Left lung (tissue), 10 donors: ENCODE measurements around the gene CYSRT1. TPM values are rescaled to one million over a fixed set of nuclear protein-coding genes. Genes with fewer than 3 reads are reported as not detected.
A peak's percentile ranks its signal among the peaks of the same experiment; 100 is the strongest.
"Not testable (repeated sequence)": the region's sequence is repeated elsewhere in the genome, so short reads cannot be mapped to it uniquely, and the experiment has no call there.

Experiments
- ATAC-seq: fragments of 200-7000 bp; cut with Tn5 transposase; one replicate; pipeline ENCODE4 v1.9.1; 2020; ENCODE audit warnings: moderate library complexity
- DNase-seq, 4 donors: peaks; one replicate each; pipeline ENCODE4 v3.0.0-alpha.2; 2013 to 2020
- H3K27ac ChIP-seq, 2 donors: fragments of 200-600 bp; sonication (generic) in 1 of 2; one replicate each; pipeline versions ENCODE4 v1.5.0 to v1.8.0; 2020 to 2021
- H3K27me3 ChIP-seq, 2 donors: fragments of 200-600 bp; sonication (generic) in 1 of 2; one replicate each; pipeline versions ENCODE4 v1.5.0 to v1.8.0; 2020 to 2021
- H3K36me3 ChIP-seq, 2 donors: fragments of 200-600 bp; sonication (generic) in 1 of 2; one replicate each; pipeline versions ENCODE4 v1.5.0 to v1.8.0; 2020 to 2021
- H3K4me1 ChIP-seq, 2 donors: fragments of 200-600 bp; one replicate each; pipeline ENCODE4 v1.8.0; 2021
- H3K4me3 ChIP-seq, 2 donors: fragments of 200-600 bp; sonication (generic) in 1 of 2; one replicate each; pipeline versions ENCODE4 v1.5.0 to v1.8.0; 2020 to 2021; ENCODE audit warnings: mild to moderate bottlenecking in 1 of 2
- H3K9me3 ChIP-seq, 2 donors: fragments of 200-600 bp; sonication (generic) in 1 of 2; one replicate each; pipeline versions ENCODE4 v1.5.0 to v1.8.0; 2020 to 2021
- CTCF ChIP-seq, 2 donors: fragments of 200-600 bp; sonication (generic) in 1 of 2; IDR thresholded peaks; one replicate each; pipeline versions ENCODE4 v1.5.0 to v1.8.0; 2021; ENCODE audit warnings: antibody characterized with exemption in 2 of 2
- intact Hi-C, 2 donors: fragments of 100-400 bp; cut with DNase I; formaldehyde crosslinking; loops; one replicate each; pipeline versions ENCODE4 v1.11.2 to v1.14.2; 2022
- polyA plus RNA-seq, 6 donors: library from polyadenylated mRNA; unstranded; fragments of 120-200 nt; gene quantifications; one replicate each; pipeline ENCODE4 v1.2.1, GENCODE V29; 2013; ENCODE audit not compliant: insufficient read length in 6 of 6
- total RNA-seq, 2 donors: library from RNA; stranded (reverse); fragmentation: NEBNext Ultra II Directional; extraction: Animal tissue kit (Norgen Biotek cat#: 25700); gene quantifications; one replicate each; pipeline ENCODE4 v1.2.1, GENCODE V29; 2021
- donor health status: DM: no; HTN: yes; CAD: no.
- donor health status: DM: no; HTN: no; CAD: no.

The CYSRT1 gene
- total and polyA plus RNA-seq, 8 donors = 0.44 to 3.7 (median 2.3) TPM

DNA sequence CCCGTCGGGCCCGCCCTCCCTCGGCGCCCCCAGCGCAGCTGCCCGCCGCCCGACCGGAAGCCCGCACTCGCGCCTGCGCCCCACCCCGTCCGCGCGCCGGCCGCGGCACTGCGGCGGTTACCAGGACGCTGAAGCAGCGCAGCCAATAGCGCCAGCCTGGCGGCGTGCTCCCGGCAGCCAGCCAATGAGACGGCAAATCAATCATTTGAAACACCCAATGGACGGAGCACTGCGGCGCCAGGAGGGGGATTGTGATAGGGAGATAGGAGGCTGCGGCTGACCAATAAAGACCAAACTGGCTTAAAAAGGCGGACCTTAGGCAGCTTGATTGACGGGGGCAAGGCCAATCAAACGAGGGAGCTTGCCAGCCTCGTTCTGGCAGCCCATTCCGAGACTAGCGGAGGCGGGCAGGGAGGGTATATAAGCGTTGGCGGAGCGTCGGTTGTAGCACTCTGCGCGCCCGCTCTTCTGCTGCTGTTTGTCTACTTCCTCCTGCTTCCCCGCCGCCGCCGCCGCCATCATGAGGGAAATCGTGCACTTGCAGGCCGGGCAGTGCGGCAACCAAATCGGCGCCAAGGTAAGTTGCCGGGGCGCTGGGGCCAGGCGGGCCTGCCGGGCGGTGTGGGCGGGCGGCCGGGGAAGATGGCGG is 16.0 kb downstream of the CYSRT1 start, which contains the start of gene TUBB4B:
TSS of gene TUBB4B (plus strand) at position 447 of the 649 bp plus-strand sequence. CDS start at position 521, 74 bp downstream.
- H3K4me1 ChIP-seq = peaks cover 17 to 73% of the 10 kb centered on the region in 2 donors

GRCh38 chr9:137241490-137242268 is 16.7 kb downstream of the CYSRT1 start:
- peak; percentile 27 for ATAC-seq
- Histone ChIP-seq H3K9me3 (no peaks in the 10 kb centered on the region), H3K27ac (peak overlapping the region; percentile 87 to 99), H3K27me3 (no peaks in the 10 kb centered on the region), H3K36me3 (peaks cover 0 to 26% of the 10 kb centered on the region in 2 donors), H3K4me1 (peaks cover 13 to 66% of the 10 kb centered on the region in 2 donors), H3K4me3 (peak overlapping the region; percentile 91 to 96)
- intact Hi-C loops = no loop called here
- no peak for TF ChIP-seq CTCF (IDR thresholded peaks at IDR 0.05)
- peak in 2 of 4 donors; percentile 61 to 92 for DNase-seq

More for the DNA sequence above, 16.0 kb downstream of the CYSRT1 start, which contains the start of gene TUBB4B:
- Histone ChIP-seq H3K4me3 (peak within 1 kb of the TSS; percentile 91 to 96), H3K27me3 (peaks cover 0 to 2% of the 10 kb centered on the region in 2 donors), H3K27ac (peak within 1 kb of the TSS; percentile 96 to 99), H3K9me3 (no peaks in the 10 kb centered on the region), H3K36me3 (peaks cover 0 to 26% of the 10 kb centered on the region in 2 donors)
- TF ChIP-seq CTCF (IDR thresholded peaks at IDR 0.05) = no peak
- intact Hi-C loops = no loop called here
- DNase-seq (peak; percentile 98 to 100 (median 100)), ATAC-seq (peak; percentile 82)

GRCh38 chr9:137242269-137243203 is 17.6 kb downstream of the CYSRT1 start:
- no peak for TF ChIP-seq CTCF (IDR thresholded peaks at IDR 0.05)
- no peaks in the 10 kb centered on the region for H3K9me3 ChIP-seq

DNA sequence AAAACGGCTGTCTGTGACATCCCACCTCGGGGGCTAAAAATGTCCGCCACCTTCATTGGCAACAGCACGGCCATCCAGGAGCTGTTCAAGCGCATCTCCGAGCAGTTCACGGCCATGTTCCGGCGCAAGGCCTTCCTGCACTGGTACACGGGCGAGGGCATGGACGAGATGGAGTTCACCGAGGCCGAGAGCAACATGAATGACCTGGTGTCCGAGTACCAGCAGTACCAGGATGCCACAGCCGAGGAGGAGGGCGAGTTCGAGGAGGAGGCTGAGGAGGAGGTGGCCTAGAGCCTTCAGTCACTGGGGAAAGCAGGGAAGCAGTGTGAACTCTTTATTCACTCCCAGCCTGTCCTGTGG is 18.3 kb downstream of the CYSRT1 start:
- Histone ChIP-seq H3K4me3 (peak overlapping the region in 1 of 2 donors; percentile 96), H3K36me3 (peaks cover 0 to 26% of the 10 kb centered on the region in 2 donors), H3K4me1 (peaks cover 17 to 51% of the 10 kb centered on the region in 2 donors)
- ATAC-seq, H3K9me3 ChIP-seq, H3K27ac ChIP-seq, H3K27me3 ChIP-seq, intact Hi-C loops, DNase-seq: not testable (repeated sequence)

More at GRCh38 chr9:137242269-137243203, 17.6 kb downstream of the CYSRT1 start:
- H3K27me3 ChIP-seq = no peaks in the 10 kb centered on the region
- ATAC-seq = no peak
- peak overlapping the region; percentile 78 to 99 for H3K27ac ChIP-seq
- peaks cover 0 to 26% of the 10 kb centered on the region in 2 donors for H3K36me3 ChIP-seq
- H3K4me3 ChIP-seq = peak overlapping the region; percentile 91 to 96
- peaks cover 15 to 57% of the 10 kb centered on the region in 2 donors for H3K4me1 ChIP-seq
- DNase-seq = no peak
- intact Hi-C loops = no loop called here
